KBM-7 (cell line): Measurements from ENCODE around the gene JPT2.

Experiments
- DNase-seq: peaks from one replicate; pipeline ENCODE4 v3.0.0-alpha.2; 2015
- in situ Hi-C: fragments of 300-500 bp; cut with MboI; formaldehyde crosslinking; loops from 2 replicates; pipeline ENCODE4 v1.14.3; 2020; ENCODE audit warnings: low sequenced_read_pairs, low pct_unique_long_range_greater_than_20kb, mixed read lengths

Gene JPT2

GRCh38 chr16:1677942-1678499 is at the start of gene JPT2:
JPT2 (plus strand) TSS chr16:1678279; CDS start chr16:1678313, 34 bp downstream.
- peak; percentile 97 for DNase-seq
- in situ Hi-C loops, result no loop called here

GRCh38 chr16:1630450-1631213 is 47.4 kb upstream of the JPT2 start:
- DNase-seq, result no peak
- in situ Hi-C loops, result no loop called here

GRCh38 chr16:1631230-1631629 is 46.8 kb upstream of the JPT2 start:
- no peak for DNase-seq

GRCh38 chr16:1631931-1632637 is 46.0 kb upstream of the JPT2 start:
- in situ Hi-C loops, result no loop called here
- DNase-seq, result no peak

More at GRCh38 chr16:1631230-1631629, 46.8 kb upstream of the JPT2 start:
- in situ Hi-C loops, result no loop called here

GRCh38 chr16:1632638-1632970 is 45.5 kb upstream of the JPT2 start:
- in situ Hi-C loops, result no loop called here
- DNase-seq, result no peak

- in situ Hi-C loops, result no loop called here
- DNase-seq, result no peak
Measured at GRCh38 chr16:1633310-1633709, 44.8 kb upstream of the JPT2 start.

GRCh38 chr16:1634541-1634940 is 43.5 kb upstream of the JPT2 start:
- in situ Hi-C loops, result no loop called here
- no peak for DNase-seq

GRCh38 chr16:1635070-1635469 is 43.0 kb upstream of the JPT2 start:
- DNase-seq, result no peak
- in situ Hi-C loops, result no loop called here

- DNase-seq, result no peak
- in situ Hi-C loops, result no loop called here
Measured at GRCh38 chr16:1637526-1637925, 40.6 kb upstream of the JPT2 start.

- in situ Hi-C loops, result no loop called here
- DNase-seq, result no peak
Measured at GRCh38 chr16:1638757-1639156, 39.3 kb upstream of the JPT2 start.

- no peak for DNase-seq
- in situ Hi-C loops, result no loop called here
Measured at GRCh38 chr16:1639282-1639681, 38.8 kb upstream of the JPT2 start.

- no peak for DNase-seq
- in situ Hi-C loops, result no loop called here
Measured at GRCh38 chr16:1639860-1640259, 38.2 kb upstream of the JPT2 start.

GRCh38 chr16:1640261-1640941 is 37.7 kb upstream of the JPT2 start:
- no peak for DNase-seq
- in situ Hi-C loops, result no loop called here

GRCh38 chr16:1641261-1641660 is 36.8 kb upstream of the JPT2 start:
- in situ Hi-C loops, result no loop called here
- DNase-seq, result no peak

GRCh38 chr16:1642148-1642547 is 35.9 kb upstream of the JPT2 start:
- in situ Hi-C loops, result no loop called here
- no peak for DNase-seq

GRCh38 chr16:1642753-1643152 is 35.3 kb upstream of the JPT2 start:
- in situ Hi-C loops, result no loop called here

GRCh38 chr16:1643521-1643920 is 34.6 kb upstream of the JPT2 start:
- no peak for DNase-seq
- in situ Hi-C loops, result no loop called here

More at GRCh38 chr16:1642753-1643152, 35.3 kb upstream of the JPT2 start:
- no peak for DNase-seq

- peak; percentile 63 for DNase-seq
- in situ Hi-C loops, result no loop called here
Measured at GRCh38 chr16:1645914-1646525, 32.1 kb upstream of the JPT2 start.

- in situ Hi-C loops, result no loop called here
- peak; percentile 94 for DNase-seq
Measured at GRCh38 chr16:1647856-1648255, 30.2 kb upstream of the JPT2 start.
